T-helper 1 cell treated with Interleukin-12 subunit alpha and Interleukin-12 subunit beta and Interleukin-4 antibody, amounts not matched to agents 30 ng/mL and 1 ng/mL, for 36 hours (primary cell): ENCODE data around the gene FAM168A. TPM values are rescaled to one million over a fixed set of nuclear protein-coding genes. Genes with fewer than 3 reads are reported as not detected.
"Not testable (repeated sequence)": the region's sequence is repeated elsewhere in the genome, so short reads cannot be mapped to it uniquely, and the experiment has no call there.

Experiments
- intact Hi-C: fragments of 100-400 bp; cut with micrococcal nuclease; formaldehyde crosslinking; loops from one replicate; pipeline ENCODE4 v1.15.1; 2024
- total RNA-seq: library from RNA; stranded (reverse); gene quantifications from 2 replicates; pipeline ENCODE4 v1.2.3, GENCODE V29; 2022

The FAM168A gene
- total RNA-seq, 1 donor from 2014 or later: 29.4 TPM

- intact Hi-C loops: loop anchor here (5.0 kb wide), 1 partner anchor 122 kb away; the partner anchor contains the start of gene FAM168A
Measured at GRCh38 chr11:73475549-73476095, 122.3 kb downstream of the FAM168A start.

GRCh38 chr11:73473252-73473651 lies 124.7 kb downstream of the FAM168A start:
- intact Hi-C loops: no loop called here

- intact Hi-C loops: not testable (repeated sequence)
Measured at GRCh38 chr11:73470036-73470612, 127.8 kb downstream of the FAM168A start.

- intact Hi-C loops: no loop called here
Measured at GRCh38 chr11:73469401-73469800, 128.5 kb downstream of the FAM168A start.

- intact Hi-C loops: no loop called here
Measured at GRCh38 chr11:73468590-73469161, 129.2 kb downstream of the FAM168A start.

GRCh38 chr11:73467505-73467904 lies 130.4 kb downstream of the FAM168A start:
- intact Hi-C loops: no loop called here

- intact Hi-C loops: no loop called here
Measured at GRCh38 chr11:73466643-73467042, 131.3 kb downstream of the FAM168A start.

GRCh38 chr11:73465871-73466270 lies 132.0 kb downstream of the FAM168A start:
- intact Hi-C loops: no loop called here

DNA sequence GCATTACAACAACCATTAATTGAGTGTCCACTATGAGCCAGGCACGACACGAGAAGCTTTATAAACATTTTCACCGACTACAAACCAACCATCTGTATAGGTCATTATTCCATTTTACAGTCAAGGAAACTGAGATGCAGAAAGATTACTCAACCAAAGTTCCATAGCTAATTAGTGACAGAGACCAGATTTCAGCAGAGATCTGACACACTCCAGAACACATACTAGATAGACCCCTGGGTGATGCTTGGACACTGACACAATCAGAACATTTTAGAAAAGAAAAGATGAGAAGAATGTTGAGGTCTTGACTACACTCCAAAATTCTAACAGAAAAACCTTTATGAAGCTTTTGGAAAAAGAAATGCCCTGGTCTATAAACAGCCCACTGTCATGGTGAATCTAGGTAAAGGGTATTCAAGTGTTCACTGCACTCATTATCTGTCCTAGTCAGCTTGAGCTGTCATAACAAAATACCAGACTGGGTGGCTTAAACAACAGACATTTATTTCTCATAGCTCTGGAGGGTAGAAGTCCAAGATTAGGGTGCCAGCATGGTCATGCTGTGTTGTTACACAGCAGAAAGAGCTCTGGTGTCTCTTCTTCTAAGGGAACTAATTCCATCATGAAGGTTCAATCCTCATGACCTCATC lies 132.8 kb downstream of the FAM168A start:
- intact Hi-C loops: no loop called here

DNA sequence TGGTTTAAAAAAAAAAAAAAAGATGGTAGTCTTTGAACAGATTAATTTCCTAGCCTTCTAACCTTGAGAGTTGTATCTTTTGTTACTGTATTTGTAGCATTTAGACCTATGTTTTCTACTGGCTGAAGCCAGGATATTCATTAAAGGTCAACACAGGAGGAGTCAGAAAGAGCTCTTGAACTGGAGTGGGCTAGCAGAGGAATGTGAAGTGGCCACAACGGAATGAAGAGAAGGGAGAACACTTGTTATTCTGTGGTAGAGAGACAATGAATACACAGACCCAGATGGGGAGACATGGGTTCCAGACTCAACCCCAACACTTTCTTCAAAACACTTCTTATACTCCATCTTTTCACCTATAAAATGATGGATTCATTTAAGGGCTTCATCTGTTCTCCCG lies 133.6 kb downstream of the FAM168A start:
- intact Hi-C loops: no loop called here

DNA sequence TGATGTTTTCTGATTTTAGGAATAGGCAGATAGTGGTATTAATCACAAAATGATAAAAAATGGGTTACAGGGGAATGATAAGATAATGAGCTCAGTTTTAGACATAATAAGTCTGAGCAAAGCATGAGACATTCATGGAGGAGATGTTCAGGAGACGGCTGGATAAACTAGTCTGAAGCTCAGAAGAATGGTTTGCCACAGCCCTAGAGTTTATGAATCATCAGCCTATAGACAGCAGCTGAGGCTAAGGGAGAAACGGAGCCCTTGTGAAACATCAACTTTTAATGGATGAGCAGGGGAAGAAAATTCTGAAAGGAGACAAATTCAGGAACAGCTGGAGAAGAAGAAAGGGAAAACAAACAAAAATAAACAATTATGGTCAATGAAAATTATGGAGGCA lies 134.6 kb downstream of the FAM168A start:
- intact Hi-C loops: no loop called here

DNA sequence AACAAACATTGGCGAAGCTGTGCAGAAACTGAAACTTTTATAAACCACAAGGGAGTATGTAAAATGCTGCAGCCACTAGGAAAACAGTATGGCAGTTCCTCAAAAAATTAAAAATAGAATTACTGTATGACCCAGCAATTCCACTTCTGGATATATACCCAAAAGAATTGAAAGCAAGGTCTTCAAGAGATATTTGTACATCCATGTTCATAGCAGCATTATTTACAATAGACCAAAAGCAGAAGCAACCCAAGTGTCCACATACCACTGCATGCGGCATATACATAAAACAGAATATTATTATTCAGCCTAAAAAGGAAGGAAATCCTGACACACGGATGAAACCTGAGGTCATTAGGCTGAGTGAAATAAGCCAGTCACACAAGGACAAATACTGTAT lies 135.9 kb downstream of the FAM168A start:
- intact Hi-C loops: no loop called here

- intact Hi-C loops: no loop called here
Measured at GRCh38 chr11:73461335-73461840, 136.5 kb downstream of the FAM168A start.

GRCh38 chr11:73458201-73458600 lies 139.7 kb downstream of the FAM168A start:
- intact Hi-C loops: no loop called here

GRCh38 chr11:73454987-73455386 lies 142.9 kb downstream of the FAM168A start:
- intact Hi-C loops: no loop called here

- intact Hi-C loops: no loop called here
Measured at GRCh38 chr11:73453562-73453961, 144.3 kb downstream of the FAM168A start.

- intact Hi-C loops: no loop called here
Measured at GRCh38 chr11:73452726-73453125, 145.2 kb downstream of the FAM168A start.

GRCh38 chr11:73451896-73452295 lies 146.0 kb downstream of the FAM168A start:
- intact Hi-C loops: no loop called here

DNA sequence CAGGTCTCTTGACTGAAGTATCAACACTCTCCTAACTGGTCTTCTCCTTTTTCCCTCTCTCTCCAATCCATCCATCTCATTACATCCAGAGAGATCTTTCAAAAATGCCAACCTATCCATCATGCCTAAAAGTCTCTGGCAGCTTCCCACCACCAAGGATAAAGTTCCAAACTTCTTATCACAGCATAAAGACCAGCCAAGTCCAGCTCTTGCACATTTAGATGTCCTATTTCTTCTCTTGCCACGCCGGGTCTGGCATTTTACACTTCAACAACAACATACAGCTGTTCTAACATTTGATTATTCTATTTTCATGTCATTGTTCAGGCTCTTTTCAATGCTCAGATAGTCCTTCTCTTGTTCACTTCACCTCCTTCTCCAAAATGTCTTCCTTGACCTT lies 151.1 kb downstream of the FAM168A start:
- intact Hi-C loops: no loop called here

DNA sequence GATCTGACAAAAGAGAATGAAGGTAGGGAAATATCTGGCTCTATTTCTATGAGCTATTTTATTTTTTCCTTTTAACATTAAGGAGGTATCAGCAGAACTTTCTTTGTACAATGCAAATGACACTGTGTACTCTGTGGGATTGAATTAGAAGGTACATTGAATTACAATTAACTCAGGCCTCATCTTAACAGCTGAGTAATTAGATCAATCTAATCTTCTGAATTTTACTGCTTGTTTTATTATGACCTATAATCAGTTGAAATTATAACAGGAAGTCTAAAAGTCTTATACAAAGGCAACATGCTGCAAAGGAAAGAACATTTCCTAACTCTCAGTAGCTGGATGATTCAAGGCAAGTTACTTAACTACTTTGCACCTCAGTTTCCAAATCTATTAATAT lies 151.9 kb downstream of the FAM168A start:
- intact Hi-C loops: no loop called here

GRCh38 chr11:73439002-73439843 lies 158.7 kb downstream of the FAM168A start:
- intact Hi-C loops: no loop called here
